Measurements from ENCODE around the gene TRIO.
"Not testable (repeated sequence)": the region's sequence is repeated elsewhere in the genome, so short reads cannot be mapped to it uniquely, and the experiment has no call there.

The TRIO gene

GRCh38 chr5:14509556-14509955, 366.4 kb downstream of the TRIO start:
- no peak for DNase-seq (ENCODE audit: low spot score)

GRCh38 chr5:14510156-14510734, 367.1 kb downstream of the TRIO start:
- DNase-seq (ENCODE audit: low spot score) = no peak

GRCh38 chr5:14510880-14511279, 367.7 kb downstream of the TRIO start:
- DNase-seq (ENCODE audit: low spot score) = no peak

GRCh38 chr5:14512574-14512973, 369.4 kb downstream of the TRIO start:
- no peak for DNase-seq (ENCODE audit: low spot score)

GRCh38 chr5:14513266-14513665, 370.1 kb downstream of the TRIO start:
- DNase-seq (ENCODE audit: low spot score) = no peak

GRCh38 chr5:14516901-14517300, 373.8 kb downstream of the TRIO start:
- no peak for DNase-seq (ENCODE audit: low spot score)

- DNase-seq (ENCODE audit: low spot score) = no peak
Observed at GRCh38 chr5:14518638-14519037, 375.5 kb downstream of the TRIO start.

GRCh38 chr5:14521748-14522147, 378.6 kb downstream of the TRIO start:
- DNase-seq (ENCODE audit: low spot score) = no peak

GRCh38 chr5:14522721-14523120, 379.6 kb downstream of the TRIO start:
- DNase-seq (ENCODE audit: low spot score) = no peak

- DNase-seq (ENCODE audit: low spot score) = no peak
Observed at GRCh38 chr5:14523243-14524034, 380.3 kb downstream of the TRIO start.

GRCh38 chr5:14525397-14525796, 382.3 kb downstream of the TRIO start:
- DNase-seq (ENCODE audit: low spot score) = no peak

- no peak for DNase-seq (ENCODE audit: low spot score)
Observed at GRCh38 chr5:14526493-14526892, 383.4 kb downstream of the TRIO start.

- no peak for DNase-seq (ENCODE audit: low spot score)
Observed at GRCh38 chr5:14528115-14528514, 385.0 kb downstream of the TRIO start.

GRCh38 chr5:14528926-14529325, 385.8 kb downstream of the TRIO start:
- no peak for DNase-seq (ENCODE audit: low spot score)

GRCh38 chr5:14531668-14532067, 388.5 kb downstream of the TRIO start:
- no peak for DNase-seq (ENCODE audit: low spot score)

- DNase-seq (ENCODE audit: low spot score) = no peak
Observed at GRCh38 chr5:14532180-14532579, 389.0 kb downstream of the TRIO start.

GRCh38 chr5:14534773-14535172, 391.6 kb downstream of the TRIO start:
- DNase-seq (ENCODE audit: low spot score) = no peak

GRCh38 chr5:14545308-14545707, 402.2 kb downstream of the TRIO start:
- DNase-seq (ENCODE audit: low spot score) = no peak

GRCh38 chr5:14545862-14546261, 402.7 kb downstream of the TRIO start:
- DNase-seq (ENCODE audit: low spot score) = no peak

- DNase-seq (ENCODE audit: low spot score) = no peak
Observed at GRCh38 chr5:14547666-14548065, 404.5 kb downstream of the TRIO start.

- DNase-seq (ENCODE audit: low spot score) = no peak
Observed at GRCh38 chr5:14551211-14551610, 408.1 kb downstream of the TRIO start.

- DNase-seq (ENCODE audit: low spot score) = no peak
Observed at GRCh38 chr5:14552017-14552416, 408.9 kb downstream of the TRIO start.

GRCh38 chr5:14554288-14554687, 411.1 kb downstream of the TRIO start:
- not testable (repeated sequence) for DNase-seq (ENCODE audit: low spot score)

GRCh38 chr5:14556015-14556414, 412.9 kb downstream of the TRIO start:
- DNase-seq (ENCODE audit: low spot score) = no peak
